GM23338 (cell line): Measurements from ENCODE around the gene EYA4. TPM values are rescaled to one million over a fixed set of nuclear protein-coding genes. Genes with fewer than 3 reads are reported as not detected.

Experiments used
- ATAC-seq: fragments of 200-7000 bp; cut with Tn5 transposase; 3 replicates; pipeline ENCODE4 v1.9.1; 2020
- DNase-seq: peaks from one replicate; pipeline ENCODE4 v3.0.0-alpha.2; 2015; ENCODE audit warnings: low spot score
- H2AFZ ChIP-seq: fragments of 200-600 bp; sonication (generic); 2 replicates; pipeline ENCODE4 v1.8.0; 2016; ENCODE audit warnings: antibody characterized with exemption, mild to moderate bottlenecking, moderate library complexity
- H3F3A ChIP-seq: fragments of 200-600 bp; sonication (generic); replicated peaks from 2 replicates; pipeline ENCODE4 v1.8.0; 2017; ENCODE audit warnings: antibody characterized with exemption, mixed run types, low read depth
- H3K27ac ChIP-seq: fragments of 200-600 bp; sonication (generic); 2 replicates; pipeline ENCODE4 v1.6.1; 2016; ENCODE audit warnings: low read depth
- H3K27me3 ChIP-seq: fragments of 200-600 bp; sonication (generic); 2 replicates; pipeline ENCODE4 v1.8.0; 2016; ENCODE audit warnings: mild to moderate bottlenecking, mixed run types, moderate library complexity; ENCODE audit not compliant: insufficient read depth
- H3K36me3 ChIP-seq: fragments of 200-600 bp; sonication (generic); 2 replicates; pipeline ENCODE4 v1.8.0; 2016; ENCODE audit warnings: mild to moderate bottlenecking; ENCODE audit not compliant: insufficient read depth
- H3K4me1 ChIP-seq: fragments of 200-600 bp; sonication (generic); 2 replicates; pipeline ENCODE4 v1.8.0; 2016; ENCODE audit warnings: mild to moderate bottlenecking, moderate library complexity; ENCODE audit not compliant: insufficient read depth
- H3K4me2 ChIP-seq: fragments of 200-600 bp; sonication (generic); 2 replicates; pipeline ENCODE4 v1.7.1; 2017; ENCODE audit warnings: mixed run types
- H3K4me3 ChIP-seq: fragments of 200-600 bp; sonication (generic); 2 replicates; pipeline ENCODE4 v1.6.1; 2016; ENCODE audit warnings: mixed run types
- H3K79me2 ChIP-seq: fragments of 200-600 bp; sonication (generic); replicated peaks from 2 replicates; pipeline ENCODE4 v1.8.0; 2017; ENCODE audit warnings: mild to moderate bottlenecking; ENCODE audit not compliant: insufficient read depth
- H3K9me2 ChIP-seq: fragments of 200-600 bp; sonication (generic); 2 replicates; pipeline ENCODE4 v1.8.0; 2017; ENCODE audit not compliant: insufficient read depth
- H4K20me1 ChIP-seq: fragments of 200-600 bp; sonication (generic); replicated peaks from 2 replicates; pipeline ENCODE4 v1.8.0; 2017; ENCODE audit warnings: mild to moderate bottlenecking; ENCODE audit not compliant: insufficient read depth
- H3K27ac Mint-ChIP-seq: 2 replicates; pipeline ENCODE4 v1.8.0; 2020; ENCODE audit warnings: inconsistent platforms, mild to moderate bottlenecking, moderate library complexity, mixed read lengths
- H3K27me3 Mint-ChIP-seq: 3 replicates; pipeline ENCODE4 v1.8.0; 2022; ENCODE audit warnings: low read depth, mild to moderate bottlenecking, moderate library complexity, mixed read lengths, inconsistent platforms; ENCODE audit not compliant: insufficient read depth, poor library complexity
- H3K36me3 Mint-ChIP-seq: 3 replicates; pipeline ENCODE4 v1.8.0; 2021; ENCODE audit warnings: low read depth, mild to moderate bottlenecking, inconsistent platforms, moderate library complexity, mixed read lengths
- H3K4me1 Mint-ChIP-seq: 3 replicates; pipeline ENCODE4 v1.8.0; 2020; ENCODE audit warnings: mild to moderate bottlenecking, inconsistent platforms, mixed read lengths
- H3K4me3 Mint-ChIP-seq: 3 replicates; pipeline ENCODE4 v1.8.0; 2021; ENCODE audit warnings: moderate library complexity, mild to moderate bottlenecking, inconsistent platforms, mixed read lengths
- H3K9me3 Mint-ChIP-seq: 3 replicates; pipeline ENCODE4 v1.8.0; 2020; ENCODE audit warnings: moderate library complexity, mild to moderate bottlenecking, inconsistent platforms, mixed read lengths
- CREB1 ChIP-seq: fragments of 250-450 bp; sonication (Bioruptor Pico); IDR thresholded peaks from 2 replicates; pipeline ENCODE4 v1.5.0; 2020; ENCODE audit warnings: low read depth, mild to moderate bottlenecking, moderate library complexity
- CTCF ChIP-seq, 2 experiments: fragments of 200-600 bp in 1 of 2; sonication (generic) in 1 of 2; conservative IDR thresholded peaks; 2 replicates each; pipeline versions ENCODE4 v1.5.1 to v1.6.1; 2016 to 2017; ENCODE audit warnings: antibody characterized with exemption in 2 of 2, low read depth in 2 of 2, mild to moderate bottlenecking in 2 of 2, moderate library complexity in 1 of 2
- ETS1 ChIP-seq: IDR thresholded peaks from 2 replicates; pipeline ENCODE4 v1.6.1; 2016; ENCODE audit warnings: antibody characterized with exemption
- EZH2 ChIP-seq: fragments of 200-600 bp; sonication (generic); IDR thresholded peaks from one replicate; pipeline ENCODE4 v1.8.0; 2017; ENCODE audit warnings: antibody characterized with exemption, mild to moderate bottlenecking, low read depth; ENCODE audit not compliant: unreplicated experiment
- EZH2phosphoT487 ChIP-seq: fragments of 200-600 bp; sonication (generic); IDR thresholded peaks from one replicate; pipeline ENCODE4 v1.8.1; 2018; ENCODE audit warnings: antibody characterized with exemption; ENCODE audit not compliant: unreplicated experiment
- JUNB ChIP-seq: IDR thresholded peaks from one replicate; pipeline ENCODE4 v1.6.1; 2016; ENCODE audit warnings: antibody characterized with exemption; ENCODE audit not compliant: unreplicated experiment
- NANOG ChIP-seq: IDR thresholded peaks from 2 replicates; pipeline ENCODE4 v1.6.1; 2016; ENCODE audit warnings: antibody characterized with exemption, borderline replicate concordance
- POLR2AphosphoS5 ChIP-seq: IDR thresholded peaks from 2 replicates; pipeline ENCODE4 v1.6.1; 2016; ENCODE audit warnings: antibody characterized with exemption, low read depth
- REST ChIP-seq: IDR thresholded peaks from one replicate; pipeline ENCODE4 v1.6.1; 2018; ENCODE audit warnings: antibody characterized with exemption; ENCODE audit not compliant: unreplicated experiment
- STAT1 ChIP-seq: IDR thresholded peaks from one replicate; pipeline ENCODE4 v1.6.1; 2016; ENCODE audit warnings: antibody characterized with exemption; ENCODE audit not compliant: unreplicated experiment
- ZNF114 ChIP-seq: fragments of 250-450 bp; sonication (Bioruptor Pico); IDR thresholded peaks from 2 replicates; pipeline ENCODE4 v1.5.0; 2020; ENCODE audit warnings: mild to moderate bottlenecking, moderate library complexity
- ZNF331 ChIP-seq: fragments of 250-450 bp; sonication (Bioruptor Pico); IDR thresholded peaks from 2 replicates; pipeline ENCODE4 v1.5.0; 2020; ENCODE audit warnings: low read depth, mild to moderate bottlenecking, moderate library complexity
- ZNF462 ChIP-seq: fragments of 250-450 bp; sonication (Bioruptor Pico); IDR thresholded peaks from 2 replicates; pipeline ENCODE4 v1.5.0; 2020; ENCODE audit warnings: mild to moderate bottlenecking, moderate library complexity
- polyA plus RNA-seq: library from polyadenylated mRNA; unstranded; fragments of >200 nt; fragmentation: Nextera tagmentation; extraction: Ambion mirVana; gene quantifications from 2 replicates; pipeline ENCODE4 v1.2.1, GENCODE V29; 2016
- total RNA-seq: library from RNA; depleted of rRNA; stranded (reverse); fragments of >200 nt; shearing (Covaris generic); gene quantifications from 2 replicates; pipeline ENCODE4 v1.2.3, GENCODE V29; 2014

EYA4 gene
- total and polyA plus RNA-seq, 2 experiments from 2014 or later: 0.05 to 0.21 TPM

- no peaks in the 10 kb centered on the region for H3K27me3 Mint-ChIP-seq
- H3K4me3 ChIP-seq: no peak overlapping the region
- no peak overlapping the region for H2AFZ ChIP-seq
- no peak for DNase-seq
- H3K4me1 Mint-ChIP-seq: no peaks in the 10 kb centered on the region
- ATAC-seq: no peak
- no peak overlapping the region for H3K4me2 ChIP-seq
- no peaks in the 10 kb centered on the region for H3K79me2 ChIP-seq
- H4K20me1 ChIP-seq: no peaks in the 10 kb centered on the region
- no peak overlapping the region for H3K27ac Mint-ChIP-seq
- 0 out of 2 replicates have a peak, but pooled peaks cover 2% of the 10 kb centered on the region for H3K9me2 ChIP-seq
- H3K4me1 ChIP-seq: no peaks in the 10 kb centered on the region
- no peaks in the 10 kb centered on the region for H3K36me3 Mint-ChIP-seq
- TF ChIP-seq JUNB (no peak), ZNF462 (no peak), ETS1 (no peak), ZNF114 (CRISPR knock-in tag) (no peak), ZNF331 (CRISPR knock-in tag) (no peak), EZH2 (no peak), CTCF (conservative IDR thresholded peaks at IDR 0.05; ENCODE audit: low read depth in 2 of 2) (no peak), POLR2AphosphoS5 (no peak), NANOG (no peak), CREB1 (CRISPR knock-in tag) (no peak), EZH2phosphoT487 (no peak), REST (no peak), STAT1 (no peak)
- H3K27me3 ChIP-seq: no peaks in the 10 kb centered on the region
- no peaks in the 10 kb centered on the region for H3K36me3 ChIP-seq
- H3K27ac ChIP-seq: no peak overlapping the region
- no peak overlapping the region for H3K4me3 Mint-ChIP-seq
- H3K9me3 Mint-ChIP-seq: no peaks in the 10 kb centered on the region
- H3F3A ChIP-seq: no peaks in the 10 kb centered on the region
These were observed 258.5 kb downstream of the EYA4 start for GRCh38 chr6:133499662-133500061.
